HG02840 (cell line): ENCODE data around the gene DAGLB.

Source experiments
- ATAC-seq: cut with Tn5 transposase; IDR thresholded peaks from one replicate; pipeline ENCODE4 v1.9.1; 2021; ENCODE audit warnings: mild to moderate bottlenecking, moderate library complexity, moderate number of reproducible peaks; ENCODE audit not compliant: unreplicated experiment, low FRiP score

DAGLB gene

GRCh38 chr7:6433784-6434615, 13.8 kb downstream of the DAGLB start:
- no peak for ATAC-seq

GRCh38 chr7:6432781-6433180, 15.0 kb downstream of the DAGLB start:
- no peak for ATAC-seq

- ATAC-seq = no peak
These were observed 16.8 kb downstream of the DAGLB start for GRCh38 chr7:6430974-6431373.

- ATAC-seq = no peak
These were observed 17.3 kb downstream of the DAGLB start for GRCh38 chr7:6430271-6430940.

GRCh38 chr7:6425948-6426347, 21.8 kb downstream of the DAGLB start:
- ATAC-seq = no peak

- ATAC-seq = no peak
These were observed 23.6 kb downstream of the DAGLB start for GRCh38 chr7:6423942-6424701.

- ATAC-seq = no peak
These were observed 24.7 kb downstream of the DAGLB start for GRCh38 chr7:6422926-6423632.

GRCh38 chr7:6422095-6422494, 25.7 kb downstream of the DAGLB start:
- ATAC-seq = no peak

GRCh38 chr7:6420680-6421079, 27.1 kb downstream of the DAGLB start:
- no peak for ATAC-seq

GRCh38 chr7:6419310-6419773, 28.4 kb downstream of the DAGLB start:
- ATAC-seq = no peak

- no peak for ATAC-seq
These were observed 30.3 kb downstream of the DAGLB start for GRCh38 chr7:6417408-6417807.

GRCh38 chr7:6416516-6417145, 31.1 kb downstream of the DAGLB start:
- no peak for ATAC-seq

GRCh38 chr7:6413637-6414036, 34.1 kb downstream of the DAGLB start:
- ATAC-seq = no peak

- ATAC-seq = no peak
These were observed 37.6 kb downstream of the DAGLB start for GRCh38 chr7:6409944-6410693.

- no peak for ATAC-seq
These were observed 38.7 kb downstream of the DAGLB start for GRCh38 chr7:6409091-6409490.

- no peak for ATAC-seq
These were observed 40.3 kb downstream of the DAGLB start for GRCh38 chr7:6407434-6407833.

- no peak for ATAC-seq
These were observed 41.6 kb downstream of the DAGLB start for GRCh38 chr7:6406121-6406520.

- no peak for ATAC-seq
These were observed 43.8 kb downstream of the DAGLB start for GRCh38 chr7:6403907-6404306.

GRCh38 chr7:6402741-6403140, 45.0 kb downstream of the DAGLB start:
- ATAC-seq = no peak
